GM19452 (cell line): ENCODE measurements around the gene MPHOSPH9.
"Not testable (repeated sequence)": the region's sequence is repeated elsewhere in the genome, so short reads cannot be mapped to it uniquely, and the experiment has no call there.

Source experiments
- ATAC-seq: cut with Tn5 transposase; IDR thresholded peaks from one replicate; pipeline ENCODE4 v1.9.1; 2021; ENCODE audit not compliant: unreplicated experiment

The MPHOSPH9 gene

DNA sequence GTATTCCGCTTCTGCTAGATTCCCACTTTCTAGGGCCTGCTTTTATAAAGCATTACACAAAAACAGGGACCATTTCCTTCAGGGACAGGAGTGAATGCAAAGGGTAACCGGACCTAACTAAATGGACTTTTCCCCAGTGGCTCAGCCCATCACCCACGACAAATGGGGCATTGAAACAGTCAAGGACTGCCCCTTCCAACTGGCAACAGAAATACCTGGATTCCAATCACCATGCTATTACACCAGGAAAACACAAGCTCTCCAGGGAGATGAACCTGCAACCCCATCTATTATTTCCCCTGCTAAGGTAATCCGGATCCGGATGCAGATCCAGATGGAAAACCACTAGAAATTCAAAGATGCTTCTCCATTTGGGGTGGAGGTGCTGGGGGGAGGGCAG lies 1.0 kb downstream of the MPHOSPH9 start:
- no peak for ATAC-seq

DNA sequence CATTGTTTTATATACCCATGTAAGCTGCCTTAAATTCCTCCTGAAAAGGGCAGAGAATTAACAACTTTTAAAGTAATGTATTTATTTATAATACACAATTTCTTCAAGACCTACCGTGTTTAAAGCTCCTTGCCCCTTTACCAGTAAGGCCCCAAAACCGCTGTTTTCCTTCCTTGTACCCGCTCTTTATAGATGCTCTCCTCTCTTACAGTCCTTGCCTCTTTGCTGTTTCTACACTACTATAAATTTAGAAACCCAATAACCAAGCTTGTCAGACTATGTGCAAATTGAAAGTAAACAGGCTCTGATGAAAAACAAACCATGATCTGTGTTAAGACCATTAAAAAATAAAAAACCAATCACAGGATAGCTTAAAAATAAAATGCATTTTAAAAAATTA lies 3.9 kb downstream of the MPHOSPH9 start:
- ATAC-seq, result no peak

DNA sequence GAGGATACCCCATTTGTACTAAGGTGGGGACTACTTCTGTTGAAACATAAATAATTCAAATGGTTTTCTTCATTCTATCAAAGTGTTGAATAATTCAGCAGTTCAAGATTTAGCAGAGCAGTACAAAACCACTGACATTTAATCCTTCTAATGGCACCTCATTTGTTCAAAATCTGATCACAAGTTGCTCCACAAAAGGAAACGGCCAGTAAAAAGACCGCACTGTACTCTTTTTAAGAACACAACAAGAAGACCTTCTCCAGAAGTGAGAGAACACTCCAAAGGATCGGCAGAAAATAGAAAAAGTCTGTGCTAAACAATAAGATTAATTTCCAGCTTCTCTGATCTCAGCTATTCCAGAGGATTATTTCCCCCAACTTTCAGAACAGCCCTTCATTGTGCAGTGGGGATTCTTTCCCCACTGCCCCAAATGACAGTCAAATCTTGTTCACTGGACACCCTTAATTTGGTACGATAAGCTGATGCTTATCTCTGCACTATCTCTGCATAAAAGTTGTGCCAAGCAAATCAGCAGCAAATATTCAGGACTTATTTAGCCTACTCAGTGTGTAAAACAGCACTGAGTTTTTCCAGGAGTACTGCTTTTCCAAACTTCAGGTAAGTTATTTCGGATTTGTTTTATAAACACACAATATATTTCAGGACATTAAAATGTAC lies 5.2 kb downstream of the MPHOSPH9 start:
- ATAC-seq, result no peak

DNA sequence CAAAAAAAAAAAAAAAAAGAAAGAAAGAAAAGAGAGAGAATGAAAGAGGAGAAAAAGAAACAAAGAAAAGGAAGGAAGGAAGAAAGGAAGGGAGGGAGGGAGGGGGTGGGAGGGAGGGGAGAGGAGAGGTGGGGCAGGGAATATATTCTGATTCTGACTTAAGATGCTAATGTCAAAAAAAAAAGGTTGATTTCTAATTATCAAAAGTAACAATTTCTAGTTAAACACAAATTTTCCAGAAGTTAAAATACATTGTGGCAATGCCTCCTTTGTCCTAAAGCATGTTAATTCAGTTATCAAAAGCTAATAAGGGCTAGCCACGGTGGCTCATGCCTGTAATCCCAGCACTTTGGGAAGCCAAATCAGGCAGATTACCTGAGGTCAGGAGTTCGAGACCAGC lies 7.5 kb downstream of the MPHOSPH9 start:
- no peak for ATAC-seq

DNA sequence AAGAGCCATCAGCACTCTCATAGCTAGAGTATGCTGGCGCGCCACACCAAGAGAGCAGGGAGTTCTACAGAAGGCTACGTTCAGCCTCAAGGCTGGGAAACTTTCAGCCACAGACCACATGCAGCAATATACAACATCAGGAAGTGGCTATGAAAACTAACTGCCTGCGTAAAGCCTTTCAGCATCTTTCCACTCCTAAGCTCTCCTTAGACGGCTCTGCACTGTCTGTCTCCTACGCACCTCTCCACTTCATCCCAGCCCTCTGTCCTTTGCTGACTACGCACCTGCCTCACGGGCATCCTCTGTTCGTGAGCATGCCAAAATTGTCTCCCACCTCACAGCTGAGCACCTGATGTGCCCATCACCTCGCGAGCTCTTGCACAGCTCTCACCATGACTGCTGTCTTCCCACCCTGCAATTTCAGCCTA lies 9.7 kb downstream of the MPHOSPH9 start:
- no peak for ATAC-seq

DNA sequence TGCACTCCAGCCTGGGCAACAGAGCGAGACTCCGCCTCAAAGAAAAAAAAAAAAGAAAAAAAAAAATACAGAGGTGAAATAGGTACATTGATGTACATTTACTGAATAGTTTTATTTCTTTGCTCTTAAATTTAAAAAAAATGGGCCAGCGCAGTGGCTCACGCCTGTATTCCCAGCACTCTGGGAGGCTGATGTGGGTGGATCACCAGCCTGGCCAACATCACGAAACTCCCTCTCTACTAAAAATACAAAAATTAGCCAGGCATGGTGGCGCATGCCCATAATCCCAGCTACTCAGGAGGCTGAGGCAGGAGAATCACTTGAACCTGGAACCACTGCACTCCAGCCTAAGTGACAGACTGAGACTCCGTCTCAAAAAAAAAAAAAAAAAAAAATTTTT lies 25.1 kb downstream of the MPHOSPH9 start:
- not testable (repeated sequence) for ATAC-seq

DNA sequence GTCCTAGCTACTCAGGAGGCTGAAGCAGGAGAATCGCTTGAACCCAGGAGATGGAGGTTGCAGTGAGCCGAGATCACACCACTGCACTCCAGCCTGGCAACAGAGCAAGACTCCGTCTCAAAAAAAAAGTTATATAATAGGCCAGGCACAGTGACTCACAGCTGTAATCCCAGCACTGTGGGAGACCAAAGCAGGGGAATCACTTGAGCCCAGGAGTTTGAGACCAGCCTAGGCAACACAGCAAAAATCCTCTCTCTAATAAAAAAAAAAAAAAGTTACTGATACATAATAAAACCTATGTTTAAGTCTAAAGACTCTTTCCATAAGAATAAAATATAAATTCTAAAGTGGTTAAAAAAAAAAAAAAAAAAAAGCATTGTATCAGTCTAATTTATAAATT lies 26.1 kb downstream of the MPHOSPH9 start:
- ATAC-seq, result not testable (repeated sequence)

DNA sequence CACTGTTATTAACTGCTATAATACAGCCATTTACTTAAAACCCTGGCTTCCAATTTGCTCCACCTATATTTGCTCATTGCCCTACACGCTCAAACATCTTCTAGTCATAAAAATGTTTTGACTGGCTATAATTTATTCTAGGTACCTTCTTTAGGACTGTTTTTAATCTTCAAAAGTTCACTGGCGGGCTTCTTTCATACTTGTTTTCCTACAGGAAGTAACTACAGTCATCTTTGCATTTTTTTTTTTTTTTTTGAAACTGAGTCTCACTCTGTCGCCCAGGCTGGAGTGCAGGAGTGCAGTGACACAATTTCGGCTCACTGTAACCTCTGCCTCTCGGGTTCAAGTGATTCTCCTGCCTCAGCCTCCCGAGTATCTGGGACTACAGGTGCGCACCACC lies 32.5 kb downstream of the MPHOSPH9 start:
- no peak for ATAC-seq

DNA sequence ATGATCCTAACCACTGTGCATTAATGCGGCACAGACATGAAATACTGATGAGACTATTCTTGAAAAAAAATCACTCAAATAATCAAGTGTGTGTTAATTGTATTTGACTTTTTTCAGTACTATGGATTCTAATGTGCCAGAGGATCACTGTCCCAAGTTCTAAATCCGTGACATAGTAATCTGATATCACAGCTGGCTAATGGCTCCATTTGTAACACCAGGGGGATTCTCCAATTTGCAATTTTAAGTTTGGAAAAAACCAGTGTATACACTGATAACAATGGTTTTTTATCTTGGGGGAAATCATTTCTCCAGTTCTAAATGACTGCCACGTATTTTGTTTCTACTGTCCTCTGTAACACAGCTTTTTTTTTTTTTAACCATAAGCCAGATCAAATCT lies 33.0 kb downstream of the MPHOSPH9 start:
- ATAC-seq, result no peak

DNA sequence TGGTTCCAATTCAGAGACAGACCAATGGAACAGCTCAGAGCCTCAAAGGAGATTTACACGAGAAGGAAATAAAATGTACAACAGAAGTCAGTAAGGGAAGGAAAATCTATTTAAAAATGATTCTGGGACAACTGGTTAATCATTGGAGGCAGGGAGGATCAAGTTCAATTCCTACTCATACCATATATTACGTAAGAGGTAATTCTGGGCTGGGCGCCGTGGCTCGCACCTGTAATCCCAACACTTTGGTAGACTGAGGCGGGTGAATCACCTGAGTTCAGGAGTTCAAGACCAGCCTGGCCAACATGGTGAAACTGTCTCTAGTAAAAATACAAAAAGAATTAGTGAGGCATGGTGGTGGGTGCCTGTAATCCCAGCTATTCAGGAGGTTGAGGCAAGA lies 45.3 kb downstream of the MPHOSPH9 start:
- ATAC-seq, result no peak

DNA sequence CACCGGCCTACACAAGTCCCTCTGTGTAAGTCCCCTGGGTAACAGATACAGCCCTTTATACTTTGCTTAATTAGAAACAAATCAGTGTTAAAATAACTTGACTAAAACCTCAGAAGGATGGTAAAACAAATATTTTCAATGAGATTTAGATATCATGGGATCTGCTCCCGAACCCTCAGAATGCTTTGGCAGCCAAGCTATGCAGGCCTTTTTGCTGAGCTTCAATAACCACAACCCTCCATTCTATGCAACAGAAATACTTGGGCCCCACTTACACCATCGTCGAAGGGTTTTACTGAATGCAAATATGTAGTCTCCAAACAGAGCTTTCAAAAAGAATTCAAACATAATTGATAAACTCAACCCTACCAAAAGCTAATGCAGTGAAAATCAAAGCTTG lies 52.8 kb downstream of the MPHOSPH9 start:
- ATAC-seq, result no peak

DNA sequence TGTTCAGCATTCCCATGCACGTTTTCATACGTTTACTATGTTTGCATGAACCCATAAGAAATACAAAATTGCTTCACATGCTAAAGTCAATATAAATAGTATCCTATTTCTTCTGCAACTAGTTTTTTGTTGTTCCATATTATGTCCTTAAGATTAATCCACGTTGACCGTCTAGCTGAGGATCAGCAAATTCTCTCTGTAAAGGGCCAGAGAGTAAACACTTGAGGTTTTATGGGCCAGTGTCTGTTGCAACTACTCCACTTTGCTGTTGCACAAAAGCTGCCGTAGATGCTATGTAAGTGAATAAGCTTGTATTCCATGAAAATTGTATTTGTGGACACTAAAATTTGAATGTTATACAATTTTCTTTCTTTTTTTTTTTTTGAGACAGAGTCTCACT lies 61.0 kb downstream of the MPHOSPH9 start:
- ATAC-seq, result no peak

DNA sequence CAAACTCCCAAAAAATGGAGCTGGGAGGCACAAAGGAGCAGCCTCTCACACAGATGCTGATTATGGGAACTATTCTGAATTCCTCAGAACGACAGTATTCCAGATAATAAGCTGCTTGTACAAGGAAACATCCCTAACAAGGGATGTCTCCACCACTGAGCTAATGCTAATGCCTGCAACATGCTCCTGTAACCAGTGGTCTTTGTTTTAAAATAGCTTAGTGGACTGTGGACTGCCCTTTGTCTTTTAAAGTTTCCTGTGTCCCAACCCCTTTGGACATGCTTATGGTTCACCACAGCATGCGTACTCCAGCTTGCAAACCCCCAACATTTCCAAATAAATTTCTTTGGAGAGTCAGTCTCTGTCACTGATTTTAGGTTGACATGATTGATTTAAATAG lies 65.6 kb downstream of the MPHOSPH9 start:
- ATAC-seq, result no peak

DNA sequence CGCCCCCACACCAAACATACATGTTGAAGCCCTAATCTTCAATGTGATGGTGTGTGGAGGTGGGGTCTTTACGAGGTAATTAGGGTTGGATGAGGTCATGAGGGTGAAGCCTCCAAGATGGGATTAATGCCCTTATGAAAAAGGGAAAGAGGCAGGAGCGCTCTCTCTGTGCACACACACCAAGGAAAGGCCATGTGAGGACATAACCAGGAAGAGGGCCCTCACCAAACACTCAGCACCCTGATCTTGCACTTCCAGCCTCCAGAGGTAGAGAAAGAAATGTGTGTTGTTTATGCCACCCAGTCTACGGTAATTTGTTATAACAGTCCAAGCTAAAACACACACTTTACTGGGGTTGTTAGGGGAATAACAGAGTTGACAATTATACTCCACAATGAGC lies 67.4 kb downstream of the MPHOSPH9 start:
- ATAC-seq, result no peak

DNA sequence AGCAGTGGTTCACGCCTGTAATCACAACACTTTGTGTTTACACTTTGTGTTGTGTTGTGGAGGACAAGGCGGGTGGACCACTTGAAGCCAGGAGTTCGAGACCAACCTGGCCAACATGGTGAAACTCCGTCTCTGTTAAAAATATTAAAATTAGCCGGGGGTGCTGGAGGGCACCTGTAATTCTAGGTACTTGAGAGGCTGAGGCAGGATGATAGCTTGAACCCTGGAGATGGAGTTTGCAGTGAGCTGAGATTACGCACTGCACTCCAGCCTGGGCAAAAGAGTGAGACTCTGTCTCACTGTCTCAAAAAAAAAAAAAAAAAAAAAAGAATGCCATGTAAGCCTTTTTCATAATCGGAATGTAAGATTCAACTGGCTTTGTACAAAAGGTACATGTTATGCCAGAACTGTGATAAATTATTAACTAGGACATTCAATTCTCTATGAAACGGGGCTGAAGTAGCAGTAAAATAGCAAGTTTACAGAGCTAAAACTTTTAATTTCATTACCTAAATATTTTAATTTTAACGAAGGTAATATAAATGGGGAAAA lies 68.2 kb downstream of the MPHOSPH9 start:
- no peak for ATAC-seq

DNA sequence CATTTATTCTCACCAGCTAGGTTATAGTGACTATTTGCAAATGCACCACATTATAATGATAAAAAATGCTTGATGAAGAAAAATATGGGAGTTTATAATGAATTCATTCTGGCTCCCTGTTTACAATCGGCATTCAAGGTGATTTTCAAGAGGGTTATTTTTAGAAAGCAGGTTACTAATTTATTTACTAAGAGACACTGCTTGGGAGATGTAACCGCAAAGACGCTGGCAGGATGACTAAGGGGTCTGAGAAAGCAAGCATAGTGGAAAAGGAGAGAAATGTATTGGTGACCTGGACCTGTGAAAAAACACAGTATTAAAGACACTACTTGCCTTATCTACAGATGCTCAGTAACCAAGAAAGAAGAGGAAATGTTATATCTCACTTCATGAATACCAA lies 68.7 kb downstream of the MPHOSPH9 start:
- ATAC-seq, result no peak

DNA sequence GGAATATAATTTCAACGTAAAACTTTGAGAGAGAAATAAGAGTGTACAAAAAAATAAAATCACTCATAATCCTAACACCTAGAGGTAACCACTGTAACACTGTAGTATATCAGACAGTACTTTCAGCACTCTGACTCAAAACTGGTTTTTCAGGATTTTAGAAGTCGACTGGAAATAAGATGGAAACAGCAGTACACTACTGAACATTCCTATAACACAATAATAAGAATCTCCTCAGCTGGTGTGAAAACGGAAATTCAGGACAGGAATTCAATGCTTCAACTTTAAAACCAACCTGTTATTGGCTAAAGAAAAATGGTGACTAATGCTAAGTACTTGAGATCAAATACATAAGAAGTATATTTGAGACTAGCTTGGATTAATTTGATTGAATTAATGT lies 69.7 kb downstream of the MPHOSPH9 start:
- no peak for ATAC-seq

DNA sequence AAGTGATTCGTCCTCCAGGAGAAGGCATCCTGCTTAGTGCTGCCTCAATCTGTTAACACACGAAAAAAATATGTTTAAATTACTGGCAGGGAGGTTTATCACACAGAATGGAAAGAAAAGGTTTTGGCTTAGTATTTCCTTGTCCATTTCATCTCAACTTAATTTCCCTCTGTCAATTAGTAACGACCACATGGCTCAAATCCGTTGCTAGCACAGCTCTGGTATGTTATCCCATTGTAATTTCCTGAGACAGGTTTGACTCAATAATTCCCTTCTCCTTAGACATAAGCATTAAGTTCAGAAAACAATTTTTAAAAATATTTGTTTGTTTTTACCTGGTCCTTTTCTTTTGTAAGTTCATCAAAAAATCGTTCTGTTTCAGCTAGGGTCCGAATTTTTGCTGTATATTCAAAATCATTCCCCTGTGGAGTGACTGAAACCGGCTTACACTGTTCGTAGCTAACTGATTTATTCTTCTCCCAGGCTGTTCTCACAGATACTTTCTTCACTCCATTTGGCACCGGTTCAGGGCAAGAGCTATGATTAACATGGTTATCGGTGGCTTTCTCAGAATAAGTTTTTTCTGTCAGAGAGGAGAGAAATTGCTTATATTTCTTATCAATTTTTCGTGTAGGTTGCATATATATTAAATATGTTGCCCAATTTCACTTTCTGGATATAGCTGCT lies 72.0 kb downstream of the MPHOSPH9 start:
- ATAC-seq, result no peak

DNA sequence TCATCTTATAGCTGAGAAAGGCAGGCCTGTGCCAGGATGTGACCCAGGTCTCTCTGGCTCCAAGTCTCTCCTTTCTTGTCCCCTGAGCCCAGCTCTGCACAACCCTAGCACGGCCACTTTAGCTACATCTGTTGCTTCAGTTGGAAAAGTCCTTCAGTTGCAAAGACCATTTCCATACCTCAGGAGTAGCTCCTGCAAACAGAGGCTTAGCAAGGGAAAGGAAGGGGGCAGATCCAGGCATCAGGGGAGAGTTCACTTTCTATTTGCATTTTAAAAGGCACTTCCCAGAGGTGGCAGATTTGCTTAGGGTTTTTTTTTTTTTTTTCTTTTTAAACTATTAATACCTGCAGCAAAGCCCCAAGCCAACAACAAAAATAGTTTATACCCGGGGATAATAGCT lies 79.0 kb downstream of the MPHOSPH9 start:
- no peak for ATAC-seq

DNA sequence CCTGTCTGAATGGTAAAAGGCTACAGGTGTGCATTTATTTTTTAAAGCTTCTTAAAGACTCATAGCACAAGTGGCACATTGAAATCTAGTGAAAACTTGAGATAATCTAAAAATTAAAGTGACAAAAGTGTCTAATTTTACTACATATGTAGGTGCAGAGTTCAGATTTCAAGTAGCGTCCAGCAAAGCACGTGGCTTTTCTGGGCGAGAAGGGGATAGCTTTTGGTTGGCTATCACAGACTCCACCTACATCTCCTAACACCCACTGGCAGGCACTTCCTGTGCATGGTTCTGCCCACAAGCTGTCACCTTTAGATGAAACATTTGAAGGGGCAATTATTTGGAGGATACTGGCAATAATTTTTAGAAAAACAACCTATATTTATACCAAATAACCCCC lies 80.1 kb downstream of the MPHOSPH9 start:
- no peak for ATAC-seq

DNA sequence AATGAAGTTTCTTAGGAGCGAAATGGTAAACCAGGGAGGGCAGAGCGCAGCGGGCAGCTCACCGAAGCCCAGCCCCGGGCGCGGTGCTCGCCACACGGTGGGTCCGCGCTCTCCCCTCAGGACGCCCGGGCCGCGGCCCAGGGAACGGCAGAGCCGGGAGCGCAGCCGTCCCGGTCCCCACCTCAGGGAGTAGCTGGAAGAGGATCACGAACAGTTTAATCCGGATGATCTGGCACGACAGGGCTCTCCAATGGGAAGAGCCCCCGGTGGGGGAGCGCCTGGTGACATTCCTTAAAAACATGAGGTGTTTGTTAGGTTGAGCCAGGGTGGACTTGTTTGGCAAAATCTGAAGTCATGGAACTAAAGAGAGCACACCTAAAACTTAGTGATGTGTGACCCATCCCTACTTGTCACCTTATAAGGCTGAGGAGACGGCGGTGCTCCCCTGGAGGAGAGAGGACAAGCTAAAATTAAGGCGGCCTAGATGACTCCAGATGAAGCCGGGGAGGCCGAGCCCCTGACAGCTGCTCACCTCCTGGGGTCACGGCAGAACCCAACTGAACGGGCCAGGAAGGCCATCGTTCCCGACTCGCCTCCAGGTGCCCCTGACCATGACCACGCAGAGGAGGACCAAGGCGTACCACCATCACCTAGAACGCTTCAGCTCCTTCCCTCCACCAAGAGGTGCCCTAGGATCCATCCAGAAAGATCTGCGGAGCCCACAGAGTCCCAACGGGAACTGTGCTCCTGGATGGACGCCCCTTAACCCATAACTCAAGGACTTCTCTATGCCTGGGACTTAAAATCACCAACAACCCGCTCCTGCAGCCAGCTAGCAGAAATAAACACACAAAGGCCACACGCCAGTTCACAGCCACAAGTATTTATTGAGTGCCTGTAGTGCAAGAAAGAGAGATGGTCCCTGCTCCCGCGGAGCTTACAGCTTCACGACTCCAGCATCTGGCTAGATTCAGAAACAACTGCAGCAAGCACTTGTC lies 81.2 kb downstream of the MPHOSPH9 start:
- no peak for ATAC-seq
